Mucosa of descending colon (tissue), 3 donors: Measurements from ENCODE around the gene CCDC24. TPM values are rescaled to one million over a fixed set of nuclear protein-coding genes. Genes with fewer than 3 reads are reported as not detected.

Source experiments
- ATAC-seq: fragments of 200-7000 bp; cut with Tn5 transposase; one replicate; pipeline ENCODE4 v1.9.1; 2020; ENCODE audit warnings: mild to moderate bottlenecking, moderate library complexity
- DNase-seq, 3 donors: peaks; one replicate each; pipeline ENCODE4 v3.0.0-alpha.2; 2020
- H3K36me3 ChIP-seq: fragments of 200-600 bp; one replicate; pipeline ENCODE4 v1.8.0; 2021; ENCODE audit warnings: low read depth, mild to moderate bottlenecking
- H3K4me1 ChIP-seq: fragments of 200-600 bp; one replicate; pipeline ENCODE4 v1.8.0; 2021; ENCODE audit warnings: low read depth, mild to moderate bottlenecking
- H3K4me3 ChIP-seq: fragments of 200-600 bp; one replicate; pipeline ENCODE4 v1.8.0; 2021; ENCODE audit warnings: mild to moderate bottlenecking
- H3K9me3 ChIP-seq: fragments of 200-600 bp; one replicate; pipeline ENCODE4 v1.8.0; 2021; ENCODE audit warnings: mild to moderate bottlenecking
- CTCF ChIP-seq: fragments of 200-600 bp; IDR thresholded peaks from one replicate; pipeline ENCODE4 v1.8.0; 2022; ENCODE audit warnings: antibody characterized with exemption, mild to moderate bottlenecking
- intact Hi-C, 2 donors: fragments of 100-400 bp; cut with DNase I in 1 of 2; cut with micrococcal nuclease in 1 of 2; formaldehyde crosslinking; loops; one replicate each; pipeline versions ENCODE4 v1.11.0 to v1.11.1; 2022; cut with DNase I, micrococcal nuclease
- total RNA-seq, 3 donors: library from RNA; stranded (reverse); fragmentation: NEBNext Ultra II Directional in 2 of 3; extraction: Animal tissue kit (Norgen Biotek cat#: 25700) in 2 of 3; gene quantifications; one replicate each; pipeline versions ENCODE4 v1.2.1 to v1.2.4, GENCODE V29; 2021 to 2023
- donor health status: DM: no; HTN: no; CAD: no; lungs with moderate emphysema.
- donor health status: DM: no; HTN: no; CAD: no.
- donor health status: DM: no; HTN: yes; CAD: no.

CCDC24 gene
- total RNA-seq, 3 donors from 2014 or later, result 13.4 to 19.6 (median 16.9) TPM

DNA sequence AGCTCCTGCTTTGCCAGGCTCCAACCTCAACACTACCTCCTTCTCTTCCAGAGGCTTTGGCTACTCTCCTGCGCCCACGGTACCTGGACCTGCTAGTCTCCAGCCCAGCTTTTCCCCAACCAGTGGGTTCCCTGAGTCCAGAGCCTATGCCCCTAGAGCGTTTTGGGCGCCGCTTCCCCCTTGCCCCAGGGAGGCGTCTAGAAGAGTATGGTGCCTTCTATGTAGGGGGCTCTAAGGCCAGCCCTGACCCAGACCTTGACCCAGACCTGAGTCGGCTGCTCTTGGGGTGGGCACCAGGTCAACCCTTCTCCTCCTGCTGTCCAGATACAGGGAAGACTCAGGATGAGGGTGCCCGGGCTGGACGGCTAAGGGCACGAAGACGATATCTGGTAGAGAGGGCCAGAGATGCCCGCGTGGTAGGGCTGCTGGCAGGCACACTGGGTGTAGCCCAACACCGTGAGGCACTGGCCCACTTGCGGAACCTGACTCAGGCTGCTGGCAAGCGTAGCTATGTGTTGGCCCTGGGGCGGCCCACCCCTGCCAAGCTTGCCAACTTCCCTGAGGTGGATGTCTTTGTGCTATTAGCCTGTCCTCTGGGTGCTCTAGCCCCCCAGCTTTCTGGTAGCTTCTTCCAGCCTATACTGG, 19.9 kb upstream of the CCDC24 start:
- intact Hi-C loops, result no loop called here
- H3K36me3 ChIP-seq, result no peaks in the 10 kb centered on the region
- peaks cover 32% of the 10 kb centered on the region for H3K4me1 ChIP-seq
- no peak for DNase-seq
- TF ChIP-seq CTCF, result no peak
- ATAC-seq, result no peak
- H3K4me3 ChIP-seq, result no peak overlapping the region
- no peaks in the 10 kb centered on the region for H3K9me3 ChIP-seq

- intact Hi-C loops, result no loop called here
- Histone ChIP-seq H3K36me3 (no peaks in the 10 kb centered on the region), H3K4me3 (peak overlapping the region; percentile 93), H3K9me3 (no peaks in the 10 kb centered on the region), H3K4me1 (peaks cover 46% of the 10 kb centered on the region)
- DNase-seq (no peak), ATAC-seq (no peak)
- TF ChIP-seq CTCF, result no peak
Observed at GRCh38 chr1:43973981-43974442, 17.4 kb upstream of the CCDC24 start.

DNA sequence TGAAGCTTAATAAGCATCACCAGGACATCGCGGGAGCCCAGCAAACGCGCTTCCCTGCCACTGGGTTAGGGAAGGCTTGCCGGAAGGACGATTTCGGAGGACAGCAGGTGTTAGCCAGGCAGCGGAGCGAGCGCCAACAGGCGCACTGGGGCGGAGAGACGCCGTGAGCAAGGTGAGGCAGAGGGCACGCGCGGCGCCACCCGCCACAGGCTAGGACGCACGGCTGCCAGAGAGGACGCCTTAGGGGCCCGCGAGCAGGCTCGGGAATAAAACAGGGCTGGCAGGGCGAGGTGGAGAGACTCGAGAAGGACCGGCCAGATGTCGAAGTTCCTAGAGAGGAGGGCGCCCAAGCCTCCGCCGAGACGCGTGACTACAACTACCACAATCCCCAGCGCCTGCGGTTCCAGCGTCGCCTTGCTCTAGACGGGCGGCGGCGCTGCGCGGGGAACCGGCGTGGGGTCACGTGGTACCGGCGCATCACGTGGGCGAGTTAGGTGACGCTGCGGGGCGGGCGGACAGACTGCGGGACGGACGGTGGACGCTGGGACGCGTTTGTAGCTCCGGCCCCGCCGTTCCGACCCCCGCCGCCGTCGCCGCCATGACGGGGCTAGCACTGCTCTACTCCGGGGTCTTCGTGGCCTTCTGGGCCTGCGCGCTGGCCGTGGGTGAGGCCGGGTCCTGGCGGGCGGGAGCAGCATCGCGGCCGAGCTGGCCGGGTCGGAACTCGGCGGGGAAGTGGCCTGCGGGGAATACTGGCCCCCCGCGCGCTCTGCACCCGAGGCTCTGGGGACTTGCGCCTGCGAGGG, 16.8 kb upstream of the CCDC24 start, which contains the start of gene ATP6V0B:
TSS of gene ATP6V0B (plus strand) at position 518 of the 806 bp plus-strand sequence. CDS start at position 599, 81 bp downstream.
- peak; percentile 86 for ATAC-seq
- peaks cover 46% of the 10 kb centered on the region for H3K4me1 ChIP-seq
- no peak for TF ChIP-seq CTCF
- peak; percentile 98 for DNase-seq
- no peaks in the 10 kb centered on the region for H3K9me3 ChIP-seq
- intact Hi-C loops, result no loop called here
- H3K4me3 ChIP-seq, result peak within 1 kb of the TSS; percentile 93
- no peaks in the 10 kb centered on the region for H3K36me3 ChIP-seq

DNA sequence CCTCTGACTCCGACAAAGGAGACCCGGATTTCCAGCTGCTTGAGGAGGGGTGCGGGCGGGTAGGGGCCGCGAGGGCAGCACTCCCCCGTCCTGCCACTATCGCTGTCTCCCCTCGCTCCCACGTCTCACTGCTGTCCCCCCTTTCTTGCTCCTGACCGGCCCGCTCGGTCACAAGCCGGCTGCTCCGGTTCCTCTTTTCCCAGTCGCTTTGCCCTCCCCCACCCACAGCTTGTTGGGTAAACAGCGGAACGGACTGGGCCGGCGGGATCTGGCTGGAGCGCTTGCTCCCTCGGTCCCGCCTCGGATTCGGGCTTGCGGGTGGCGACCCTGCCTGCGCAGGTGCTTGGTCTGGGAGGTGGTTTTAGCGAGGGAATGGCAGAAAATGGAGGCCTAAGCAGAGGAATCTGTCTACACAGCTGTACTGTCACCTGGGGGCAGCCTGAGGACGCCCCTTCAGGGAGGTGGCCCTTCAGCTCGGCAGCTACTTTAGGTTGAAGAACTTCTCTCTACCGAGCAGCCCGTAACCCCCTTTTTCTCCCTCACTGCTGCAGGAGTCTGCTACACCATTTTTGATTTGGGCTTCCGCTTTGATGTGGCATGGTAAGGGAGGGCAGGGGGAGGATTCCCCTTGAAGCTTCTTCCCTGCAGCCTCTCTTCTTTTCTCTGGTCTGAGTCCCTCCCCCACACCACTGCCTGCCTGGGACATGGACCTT, 16.0 kb upstream of the CCDC24 start:
- no peak for TF ChIP-seq CTCF
- DNase-seq, result peak; percentile 78 to 86 (median 80)
- H3K36me3 ChIP-seq, result no peaks in the 10 kb centered on the region
- H3K4me3 ChIP-seq, result peak overlapping the region; percentile 93
- intact Hi-C loops, result no loop called here
- no peaks in the 10 kb centered on the region for H3K9me3 ChIP-seq
- H3K4me1 ChIP-seq, result peaks cover 52% of the 10 kb centered on the region
- ATAC-seq, result peak; percentile 46

DNA sequence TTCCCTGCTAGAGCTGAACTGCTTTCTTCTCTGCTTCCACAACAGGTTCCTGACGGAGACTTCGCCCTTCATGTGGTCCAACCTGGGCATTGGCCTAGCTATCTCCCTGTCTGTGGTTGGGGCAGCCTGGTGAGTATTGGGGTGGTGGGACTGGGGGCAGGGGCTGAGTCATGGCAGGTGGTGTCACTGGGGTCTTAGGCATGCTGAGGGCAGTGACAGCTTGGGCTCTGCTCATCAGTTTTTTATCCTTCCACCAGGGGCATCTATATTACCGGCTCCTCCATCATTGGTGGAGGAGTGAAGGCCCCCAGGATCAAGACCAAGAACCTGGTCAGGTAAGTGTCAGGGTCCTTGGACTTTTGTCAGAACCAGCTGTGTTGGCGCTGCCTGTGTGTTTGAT, 15.4 kb upstream of the CCDC24 start:
- intact Hi-C loops, result no loop called here
- H3K9me3 ChIP-seq, result no peaks in the 10 kb centered on the region
- TF ChIP-seq CTCF, result no peak
- H3K4me3 ChIP-seq, result no peak overlapping the region
- ATAC-seq (no peak), DNase-seq (no peak)
- H3K4me1 ChIP-seq, result peaks cover 52% of the 10 kb centered on the region
- no peaks in the 10 kb centered on the region for H3K36me3 ChIP-seq
